ENCODE data around the gene CD4. TPM values are rescaled to one million over a fixed set of nuclear protein-coding genes. Genes with fewer than 3 reads are reported as not detected.
"Not testable (repeated sequence)": the region's sequence is repeated elsewhere in the genome, so short reads cannot be mapped to it uniquely, and the experiment has no call there.

Gene CD4
- total RNA-seq, 4 donors from 2014 or later, result 2.9 to 7.0 (median 3.6) TPM

DNA sequence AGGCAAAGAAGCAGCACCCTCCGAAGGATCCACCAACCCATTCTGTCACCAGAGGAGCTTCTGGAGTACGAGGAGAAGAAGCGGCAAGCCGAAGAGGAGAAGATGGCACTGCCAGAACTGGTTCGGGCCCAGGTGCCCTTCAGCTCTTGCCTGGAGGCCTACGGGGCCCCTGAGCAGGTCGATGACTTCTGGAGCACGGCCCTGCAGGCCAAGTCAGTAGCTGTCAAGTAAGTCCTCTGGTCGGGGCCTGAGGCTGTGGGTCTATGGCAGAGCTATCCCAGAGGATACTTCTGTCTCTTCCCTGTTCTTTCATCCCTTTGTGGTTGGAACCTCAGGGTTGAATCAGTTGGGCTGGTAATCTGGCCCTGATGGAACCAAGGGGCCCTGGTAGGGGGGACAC lies 72.1 kb downstream of the CD4 start:
- TF ChIP-seq CTCF (IDR thresholded peaks at IDR 0.05) (no peak), POLR2A (IDR thresholded peaks at IDR 0.05) (no peak)
- 91 to 95% methylated on average over 9 of the region's 9 CpGs for WGBS, 2 donors
- no peak overlapping the region for H3K4me3 ChIP-seq (ENCODE audit: low read depth, poor library complexity, severe bottlenecking)
- intact Hi-C loops (cut with DNase I; ENCODE audit: low total_unique reads), result no loop called here
- no peak for DNase-seq (ENCODE audit: low spot score in 2 of 2)

DNA sequence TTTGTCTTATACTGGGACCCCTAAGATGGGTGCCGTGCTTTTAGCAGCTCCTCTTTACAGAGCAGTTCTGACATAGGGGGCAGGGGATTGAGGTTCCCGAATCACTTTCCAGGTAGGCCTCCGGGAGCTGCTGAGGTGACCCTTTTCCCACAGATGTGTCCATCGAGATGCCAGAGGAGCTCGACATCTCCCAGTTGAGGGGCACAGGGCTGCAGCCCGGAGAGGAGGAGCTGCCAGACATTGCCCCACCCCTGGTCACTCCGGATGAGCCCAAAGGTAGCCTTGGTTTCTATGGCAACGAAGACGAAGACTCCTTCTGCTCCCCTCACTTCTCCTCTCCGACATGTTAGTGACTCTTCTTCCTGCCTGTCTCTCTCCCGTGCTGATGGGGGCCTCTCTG lies 73.7 kb downstream of the CD4 start:
- 90 to 91% methylated on average over 11 of the region's 11 CpGs for WGBS, 2 donors
- no peak for DNase-seq (ENCODE audit: low spot score in 2 of 2)
- intact Hi-C loops (cut with DNase I; ENCODE audit: low total_unique reads), result no loop called here
- H3K4me3 ChIP-seq (ENCODE audit: low read depth, poor library complexity, severe bottlenecking), result no peak overlapping the region
- no peak for TF ChIP-seq POLR2A (IDR thresholded peaks at IDR 0.05)
- TF ChIP-seq CTCF (IDR thresholded peaks at IDR 0.05), result no peak

DNA sequence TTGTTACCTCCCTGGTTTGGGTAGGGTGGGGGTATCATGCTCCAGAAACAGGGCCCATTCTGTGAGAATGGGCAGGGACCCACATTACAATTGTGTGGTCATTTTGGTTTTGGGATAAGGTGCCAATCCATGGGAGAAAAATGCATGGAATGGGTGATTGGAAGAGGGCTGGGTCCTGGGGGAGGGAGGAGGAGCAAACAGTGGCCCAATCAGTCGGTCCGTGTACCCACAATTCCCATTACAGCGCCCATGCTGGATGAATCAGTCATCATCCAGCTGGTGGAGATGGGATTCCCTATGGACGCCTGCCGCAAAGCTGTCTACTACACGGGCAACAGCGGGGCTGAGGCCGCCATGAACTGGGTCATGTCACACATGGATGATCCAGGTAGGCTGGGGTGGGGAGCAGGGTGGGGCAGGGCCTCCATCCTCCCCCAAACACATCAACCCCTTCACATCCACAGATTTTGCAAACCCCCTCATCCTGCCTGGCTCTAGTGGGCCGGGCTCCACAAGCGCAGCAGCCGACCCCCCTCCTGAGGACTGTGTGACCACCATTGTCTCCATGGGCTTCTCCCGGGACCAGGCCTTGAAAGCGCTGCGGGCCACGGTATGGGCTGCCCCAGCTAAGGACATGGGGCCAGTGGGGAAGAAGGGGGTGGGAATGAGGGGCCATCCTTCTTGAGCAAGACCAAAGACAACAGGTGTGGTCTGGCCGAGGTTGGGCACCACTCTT lies 74.4 kb downstream of the CD4 start:
- no peak overlapping the region for H3K4me3 ChIP-seq (ENCODE audit: low read depth, poor library complexity, severe bottlenecking)
- DNase-seq (ENCODE audit: low spot score in 2 of 2), result peak in 1 of 2 donors; percentile 83
- WGBS, 2 donors, result 93 to 97% methylated on average over 15 to 16 of the region's 16 CpGs
- intact Hi-C loops (cut with DNase I; ENCODE audit: low total_unique reads), result no loop called here
- no peak for TF ChIP-seq POLR2A (IDR thresholded peaks at IDR 0.05)
- no peak for TF ChIP-seq CTCF (IDR thresholded peaks at IDR 0.05)

DNA sequence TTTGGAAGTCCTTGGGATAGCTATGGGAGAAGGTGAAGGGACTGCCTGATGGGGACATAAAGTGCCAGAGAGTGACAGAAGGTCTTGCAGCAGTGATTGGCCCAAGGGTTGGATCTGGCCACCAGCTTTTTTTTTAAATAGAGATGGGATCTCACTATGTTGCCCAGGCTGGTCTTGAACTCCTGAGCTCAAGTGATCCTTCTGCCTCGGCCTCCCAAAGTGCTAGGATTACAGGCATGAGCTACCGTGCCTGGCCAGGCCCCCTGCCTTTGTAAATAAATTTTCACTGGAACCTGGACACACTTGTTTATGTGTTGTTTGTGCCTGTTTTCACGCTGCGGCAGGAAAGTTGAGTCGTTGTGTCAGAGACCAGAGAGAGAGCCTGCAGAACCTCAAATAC lies 76.0 kb downstream of the CD4 start:
- WGBS, 2 donors, result 91 to 96% methylated on average over 5 of the region's 5 CpGs
- H3K4me3 ChIP-seq (ENCODE audit: low read depth, poor library complexity, severe bottlenecking); DNase-seq (ENCODE audit: low spot score in 2 of 2); intact Hi-C loops (cut with DNase I; ENCODE audit: low total_unique reads): not testable (repeated sequence)

DNA sequence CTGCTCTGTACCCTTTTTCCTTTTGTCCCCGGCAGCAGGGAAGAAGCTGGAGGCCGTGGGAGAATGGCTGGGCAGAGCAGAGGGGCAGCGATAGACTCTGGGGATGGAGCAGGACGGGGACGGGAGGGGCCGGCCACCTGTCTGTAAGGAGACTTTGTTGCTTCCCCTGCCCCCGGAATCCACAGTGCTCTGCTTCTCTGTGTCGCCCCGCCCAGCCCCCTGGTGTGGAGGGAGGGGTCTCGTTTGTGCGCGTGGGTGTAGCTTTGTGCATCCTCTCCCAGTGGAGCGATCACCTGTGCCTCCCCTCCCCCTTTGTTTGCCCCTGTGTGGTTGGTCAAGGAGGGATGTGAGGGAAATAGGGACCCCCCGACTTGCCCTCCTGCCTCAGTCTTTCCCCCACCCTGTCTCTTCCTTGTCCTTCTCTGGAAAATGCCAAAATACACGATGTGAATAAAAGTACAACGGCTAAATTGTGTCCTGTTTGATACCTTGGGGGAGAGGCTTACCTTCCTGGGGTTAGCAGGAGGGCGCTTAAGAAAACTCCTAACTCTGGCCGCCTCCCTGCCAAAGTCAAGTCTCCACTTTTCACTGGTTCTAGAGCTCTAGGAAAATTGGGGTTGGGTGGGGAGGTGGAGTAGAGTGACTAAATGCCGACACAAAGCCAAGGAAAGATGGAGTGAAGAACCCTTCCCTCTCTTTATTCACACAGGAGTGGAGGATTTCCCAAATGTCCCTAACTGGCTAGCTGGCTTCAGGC lies 77.0 kb downstream of the CD4 start:
- WGBS, 2 donors, result 67 to 72% methylated on average over 19 of the region's 19 CpGs
- no peak for TF ChIP-seq CTCF (IDR thresholded peaks at IDR 0.05)
- H3K4me3 ChIP-seq (ENCODE audit: low read depth, poor library complexity, severe bottlenecking), result no peak overlapping the region
- no peak for DNase-seq (ENCODE audit: low spot score in 2 of 2)
- intact Hi-C loops (cut with DNase I; ENCODE audit: low total_unique reads), result no loop called here

- peak; percentile 77 to 97 for DNase-seq (ENCODE audit: low spot score in 2 of 2)
- intact Hi-C loops (cut with DNase I; ENCODE audit: low total_unique reads), result no loop called here
Measured at GRCh38 chr12:6866920-6867412, 77.6 kb downstream of the CD4 start.

More at GRCh38 chr12:6866920-6867412, 77.6 kb downstream of the CD4 start:
- no peak overlapping the region for H3K4me3 ChIP-seq (ENCODE audit: low read depth, poor library complexity, severe bottlenecking)
- TF ChIP-seq POLR2A (IDR thresholded peaks at IDR 0.05) (no peak), CTCF (IDR thresholded peaks at IDR 0.05) (no peak)
- 1 to 3% methylated on average over 16 to 32 of the region's 33 CpGs for WGBS, 2 donors

All from lower leg skin (tissue), 4 donors.